NCI-H446 (cell line): ENCODE data around the gene MYO15A.
"Not testable (repeated sequence)": the region's sequence is repeated elsewhere in the genome, so short reads cannot be mapped to it uniquely, and the experiment has no call there.

ENCODE experiments used
- DNase-seq, 2 experiments: peaks; one replicate each; lab custom pipeline; 2025; lab: John Stamatoyannopoulos, UW

MYO15A gene

GRCh38 chr17:18185832-18186626 is 77.5 kb downstream of the MYO15A start:
- DNase-seq = no peak

- no peak for DNase-seq
These were observed 78.0 kb downstream of the MYO15A start for GRCh38 chr17:18186627-18186982.

GRCh38 chr17:18187226-18187625 is 78.7 kb downstream of the MYO15A start:
- no peak for DNase-seq

- DNase-seq = no peak
These were observed 79.5 kb downstream of the MYO15A start for GRCh38 chr17:18187821-18188761.

- no peak for DNase-seq
These were observed 82.2 kb downstream of the MYO15A start for GRCh38 chr17:18190628-18191235.

- DNase-seq = no peak
These were observed 82.7 kb downstream of the MYO15A start for GRCh38 chr17:18191236-18191667.

GRCh38 chr17:18191967-18192366 is 83.4 kb downstream of the MYO15A start:
- no peak for DNase-seq

- no peak for DNase-seq
These were observed 85.8 kb downstream of the MYO15A start for GRCh38 chr17:18194394-18194793.

GRCh38 chr17:18194804-18195203 is 86.2 kb downstream of the MYO15A start:
- DNase-seq = no peak

GRCh38 chr17:18195246-18195645 is 86.7 kb downstream of the MYO15A start:
- DNase-seq = no peak

- DNase-seq = no peak
These were observed 89.1 kb downstream of the MYO15A start for GRCh38 chr17:18197535-18198194.

- DNase-seq = no peak
These were observed 90.0 kb downstream of the MYO15A start for GRCh38 chr17:18198530-18198929.

- no peak for DNase-seq
These were observed 92.6 kb downstream of the MYO15A start for GRCh38 chr17:18201108-18201507.

- no peak for DNase-seq
These were observed 94.8 kb downstream of the MYO15A start for GRCh38 chr17:18203308-18203707.

- DNase-seq = no peak
These were observed 97.3 kb downstream of the MYO15A start for GRCh38 chr17:18205861-18206260.

- no peak for DNase-seq
These were observed 98.4 kb downstream of the MYO15A start for GRCh38 chr17:18206962-18207361.

GRCh38 chr17:18208092-18208491 is 99.5 kb downstream of the MYO15A start:
- no peak for DNase-seq

GRCh38 chr17:18213666-18214270 is 105.2 kb downstream of the MYO15A start:
- DNase-seq = no peak

GRCh38 chr17:18216906-18217305 is 108.3 kb downstream of the MYO15A start:
- DNase-seq = not testable (repeated sequence)

- peak; percentile 61 to 70 for DNase-seq
These were observed 109.0 kb downstream of the MYO15A start for GRCh38 chr17:18217412-18218015.

GRCh38 chr17:18218756-18219415 is 110.3 kb downstream of the MYO15A start:
- no peak for DNase-seq
